ENCODE results near the gene DIP2B.

The DIP2B gene

GRCh38 chr12:50753232-50753769 is 248.5 kb downstream of the DIP2B start:
- Histone ChIP-seq H3K27ac (ENCODE audit: low read depth, low read length) (no peak overlapping the region), H3K4me3 (ENCODE audit: insufficient read depth, low read length, poor library complexity, severe bottlenecking) (no peak overlapping the region), H4K20me1 (ENCODE audit: low read depth, low read length) (no peaks in the 10 kb centered on the region), H3K9me2 (replicated peaks; ENCODE audit: insufficient read depth, low read length) (no peaks in the 10 kb centered on the region), H2AFZ (ENCODE audit: low read depth, low read length, severe bottlenecking) (no peak overlapping the region), H3K9me3 (ENCODE audit: insufficient read depth, low read length) (no peaks in the 10 kb centered on the region), H3K4me2 (ENCODE audit: low read depth, low read length, poor library complexity, severe bottlenecking) (no peak overlapping the region), H3K36me3 (ENCODE audit: low read length) (no peaks in the 10 kb centered on the region), H3K79me2 (ENCODE audit: insufficient read depth, low read length) (no peaks in the 10 kb centered on the region), H3K9ac (ENCODE audit: low read length) (no peak overlapping the region), H3K27me3 (ENCODE audit: low read length) (no peaks in the 10 kb centered on the region), H3F3A (ENCODE audit: insufficient read depth) (peaks cover 3% of the 10 kb centered on the region; the same call in 1 of the 2 replicates)
- TF ChIP-seq CTCF (IDR thresholded peaks at IDR 0.05; ENCODE audit: insufficient read depth, low read length, poor library complexity, severe bottlenecking) = no peak
- no peak for TF ChIP-seq EZH2phosphoT487 (conservative IDR thresholded peaks at IDR 0.05; ENCODE audit: low read length)

- Histone ChIP-seq H4K20me1 (ENCODE audit: low read depth, low read length) (no peaks in the 10 kb centered on the region), H2AFZ (ENCODE audit: low read depth, low read length, severe bottlenecking) (peak within 1 kb of the TSS; percentile 81), H3K79me2 (ENCODE audit: insufficient read depth, low read length) (peaks cover 48% of the 10 kb centered on the region)
Observed at GRCh38 chr12:50763639-50764285, 259.0 kb downstream of the DIP2B start, which contains the start of gene ATF1. TSS of gene ATF1 (plus strand) at chr12:50764101. CDS start at chr12:50780146, 16,045 bp downstream.

GRCh38 chr12:50764286-50765094 is 259.7 kb downstream of the DIP2B start:
- peak overlapping the region; percentile 81 for H2AFZ ChIP-seq (ENCODE audit: low read depth, low read length, severe bottlenecking)
- peak overlapping the region; percentile 92 for H3K27ac ChIP-seq (ENCODE audit: low read depth, low read length)
- H3K4me3 ChIP-seq (ENCODE audit: insufficient read depth, low read length, poor library complexity, severe bottlenecking) = peak overlapping the region; percentile 99
- H3K9me2 ChIP-seq (replicated peaks; ENCODE audit: insufficient read depth, low read length) = no peaks in the 10 kb centered on the region
- peaks cover 13% of the 10 kb centered on the region for H3F3A ChIP-seq (ENCODE audit: insufficient read depth)
- H3K79me2 ChIP-seq (ENCODE audit: insufficient read depth, low read length) = peaks cover 55% of the 10 kb centered on the region
- peak overlapping the region; percentile 90 for H3K9ac ChIP-seq (ENCODE audit: low read length)
- no peaks in the 10 kb centered on the region for H3K27me3 ChIP-seq (ENCODE audit: low read length)
- H3K36me3 ChIP-seq (ENCODE audit: low read length) = 0 out of 2 replicates have a peak, but pooled peaks cover 4% of the 10 kb centered on the region
- no peak for TF ChIP-seq EZH2phosphoT487 (conservative IDR thresholded peaks at IDR 0.05; ENCODE audit: low read length)
- TF ChIP-seq CTCF (IDR thresholded peaks at IDR 0.05; ENCODE audit: insufficient read depth, low read length, poor library complexity, severe bottlenecking) = no peak
- no peaks in the 10 kb centered on the region for H4K20me1 ChIP-seq (ENCODE audit: low read depth, low read length)
- no peaks in the 10 kb centered on the region for H3K9me3 ChIP-seq (ENCODE audit: insufficient read depth, low read length)
- peak overlapping the region; percentile 75 for H3K4me2 ChIP-seq (ENCODE audit: low read depth, low read length, poor library complexity, severe bottlenecking)

More at GRCh38 chr12:50763639-50764285, 259.0 kb downstream of the DIP2B start, which contains the start of gene ATF1:
- Histone ChIP-seq H3K27me3 (ENCODE audit: low read length) (no peaks in the 10 kb centered on the region), H3K4me2 (ENCODE audit: low read depth, low read length, poor library complexity, severe bottlenecking) (peak within 1 kb of the TSS; percentile 75), H3K4me3 (ENCODE audit: insufficient read depth, low read length, poor library complexity, severe bottlenecking) (peak within 1 kb of the TSS; percentile 99), H3K9me3 (ENCODE audit: insufficient read depth, low read length) (no peaks in the 10 kb centered on the region), H3K9ac (ENCODE audit: low read length) (peak within 1 kb of the TSS; percentile 90), H3F3A (ENCODE audit: insufficient read depth) (peaks cover 13% of the 10 kb centered on the region), H3K9me2 (replicated peaks; ENCODE audit: insufficient read depth, low read length) (no peaks in the 10 kb centered on the region), H3K36me3 (ENCODE audit: low read length) (0 out of 2 replicates have a peak, but pooled peaks cover 3% of the 10 kb centered on the region), H3K27ac (ENCODE audit: low read depth, low read length) (peak within 1 kb of the TSS; percentile 92)
- TF ChIP-seq EZH2phosphoT487 (conservative IDR thresholded peaks at IDR 0.05; ENCODE audit: low read length) (no peak), CTCF (IDR thresholded peaks at IDR 0.05; ENCODE audit: insufficient read depth, low read length, poor library complexity, severe bottlenecking) (no peak)

Data from SU-DHL-6 (cell line).